ENCODE data around the gene SPIRE2.

DNA sequence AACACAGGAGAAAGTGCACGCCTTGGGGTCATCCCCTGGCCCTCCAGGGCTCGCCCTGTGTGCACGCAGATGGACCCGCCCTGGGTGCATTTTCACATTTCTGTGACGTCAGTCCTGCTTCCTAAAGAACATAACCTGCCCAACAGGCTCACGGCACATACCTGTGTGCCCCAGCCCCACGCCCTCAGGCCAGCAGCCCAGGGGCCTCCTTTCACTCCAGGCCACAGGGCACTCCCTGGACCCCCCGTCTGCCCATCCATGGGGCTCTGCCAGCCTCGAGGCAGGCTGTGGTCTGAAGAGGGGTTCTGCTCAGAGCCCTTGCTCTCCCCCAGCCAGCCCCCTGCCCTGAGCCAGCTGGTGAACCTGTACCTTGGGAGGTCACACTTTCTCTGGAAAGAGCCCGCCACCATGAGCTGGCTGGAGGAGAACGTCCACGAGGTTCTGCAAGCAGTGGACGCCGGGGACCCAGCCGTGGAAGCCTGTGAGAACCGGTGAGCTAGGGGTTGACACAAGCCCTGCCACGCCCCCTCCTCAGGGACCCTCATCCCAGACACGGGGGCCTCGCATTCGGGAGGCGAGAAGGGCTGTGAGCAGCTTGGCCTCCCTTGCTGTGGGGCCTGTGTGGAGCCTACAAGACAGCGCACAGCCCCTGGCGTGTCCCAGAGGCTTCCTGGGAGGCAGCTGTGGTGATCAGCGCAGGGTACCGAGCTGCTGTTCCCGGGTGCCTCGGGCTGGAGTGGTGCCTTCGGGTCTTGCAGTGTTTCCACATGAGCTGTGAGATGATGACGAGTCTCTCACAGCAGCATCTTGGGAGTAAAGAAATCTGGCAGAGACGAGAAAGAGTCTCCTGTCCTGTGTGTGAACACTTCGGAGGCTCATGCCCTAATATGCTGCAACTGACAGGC lies 76.6 kb downstream of the SPIRE2 start:
- TF ChIP-seq, protein P1, sequence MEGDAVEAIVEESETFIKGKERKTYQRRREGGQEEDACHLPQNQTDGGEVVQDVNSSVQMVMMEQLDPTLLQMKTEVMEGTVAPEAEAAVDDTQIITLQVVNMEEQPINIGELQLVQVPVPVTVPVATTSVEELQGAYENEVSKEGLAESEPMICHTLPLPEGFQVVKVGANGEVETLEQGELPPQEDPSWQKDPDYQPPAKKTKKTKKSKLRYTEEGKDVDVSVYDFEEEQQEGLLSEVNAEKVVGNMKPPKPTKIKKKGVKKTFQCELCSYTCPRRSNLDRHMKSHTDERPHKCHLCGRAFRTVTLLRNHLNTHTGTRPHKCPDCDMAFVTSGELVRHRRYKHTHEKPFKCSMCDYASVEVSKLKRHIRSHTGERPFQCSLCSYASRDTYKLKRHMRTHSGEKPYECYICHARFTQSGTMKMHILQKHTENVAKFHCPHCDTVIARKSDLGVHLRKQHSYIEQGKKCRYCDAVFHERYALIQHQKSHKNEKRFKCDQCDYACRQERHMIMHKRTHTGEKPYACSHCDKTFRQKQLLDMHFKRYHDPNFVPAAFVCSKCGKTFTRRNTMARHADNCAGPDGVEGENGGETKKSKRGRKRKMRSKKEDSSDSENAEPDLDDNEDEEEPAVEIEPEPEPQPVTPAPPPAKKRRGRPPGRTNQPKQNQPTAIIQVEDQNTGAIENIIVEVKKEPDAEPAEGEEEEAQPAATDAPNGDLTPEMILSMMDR (IDR thresholded peaks at IDR 0.05): no peak
- TF ChIP-seq POLR2A (IDR thresholded peaks at IDR 0.05): no peak
